ENCODE results near the gene MAML2.
A peak's percentile ranks its signal among the peaks of the same experiment; 100 is the strongest.

Gene MAML2

DNA sequence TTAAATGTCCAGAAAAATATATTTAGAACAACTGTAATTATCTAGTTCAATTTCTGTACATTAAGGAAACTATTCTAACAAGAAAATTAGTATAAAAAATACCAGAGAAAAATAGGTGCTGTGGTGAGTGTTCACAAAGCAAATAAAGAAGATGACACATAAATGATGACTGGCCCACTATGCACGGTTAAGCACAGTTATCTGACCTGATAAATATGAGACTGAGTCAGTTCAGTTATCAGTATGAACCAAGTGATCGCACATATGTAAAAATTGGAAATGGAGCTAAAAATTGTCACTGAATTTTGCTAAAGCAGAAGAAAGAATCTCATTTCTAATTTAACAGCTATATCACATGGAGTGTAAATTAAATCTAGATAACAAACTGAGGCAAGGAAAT, 18.8 kb upstream of the MAML2 start:
- TF ChIP-seq CTCF (IDR thresholded peaks at IDR 0.05; ENCODE audit: extremely low read depth, insufficient read depth, missing control alignments), result no peak
- DNase-seq (ENCODE audit: low spot score), result no peak
- in situ Hi-C loops (cut with MboI; ENCODE audit: low pct_unique_long_range_greater_than_20kb, low sequenced_read_pairs, unreplicated experiment), result no loop called here

DNA sequence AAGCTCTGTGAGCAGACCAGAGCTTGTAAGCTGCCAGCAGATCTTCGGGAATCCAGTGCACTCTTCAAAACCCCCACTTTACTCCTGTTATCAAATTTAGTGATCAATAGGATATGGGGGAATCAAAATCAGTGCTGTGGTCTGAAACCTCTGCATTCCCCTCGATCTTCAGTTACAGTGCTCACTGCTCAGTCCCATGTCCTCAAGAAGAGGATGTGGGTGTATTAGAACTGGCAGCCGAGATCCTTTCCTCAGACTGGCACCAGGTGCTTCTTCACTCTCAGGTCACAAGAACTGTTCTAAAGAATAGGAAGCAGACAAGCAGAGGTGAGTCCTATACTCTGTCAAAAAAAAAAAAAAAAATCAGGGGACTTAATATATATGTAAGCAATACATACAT, 15.3 kb upstream of the MAML2 start:
- TF ChIP-seq CTCF (IDR thresholded peaks at IDR 0.05; ENCODE audit: extremely low read depth, insufficient read depth, missing control alignments), result no peak
- no peak for DNase-seq (ENCODE audit: low spot score)
- in situ Hi-C loops (cut with MboI; ENCODE audit: low pct_unique_long_range_greater_than_20kb, low sequenced_read_pairs, unreplicated experiment), result no loop called here

- no peak for DNase-seq (ENCODE audit: low spot score)
- in situ Hi-C loops (cut with MboI; ENCODE audit: low pct_unique_long_range_greater_than_20kb, low sequenced_read_pairs, unreplicated experiment), result no loop called here
- TF ChIP-seq CTCF (IDR thresholded peaks at IDR 0.05; ENCODE audit: extremely low read depth, insufficient read depth, missing control alignments), result no peak
Measured at GRCh38 chr11:96357794-96358193, 14.8 kb upstream of the MAML2 start.

DNA sequence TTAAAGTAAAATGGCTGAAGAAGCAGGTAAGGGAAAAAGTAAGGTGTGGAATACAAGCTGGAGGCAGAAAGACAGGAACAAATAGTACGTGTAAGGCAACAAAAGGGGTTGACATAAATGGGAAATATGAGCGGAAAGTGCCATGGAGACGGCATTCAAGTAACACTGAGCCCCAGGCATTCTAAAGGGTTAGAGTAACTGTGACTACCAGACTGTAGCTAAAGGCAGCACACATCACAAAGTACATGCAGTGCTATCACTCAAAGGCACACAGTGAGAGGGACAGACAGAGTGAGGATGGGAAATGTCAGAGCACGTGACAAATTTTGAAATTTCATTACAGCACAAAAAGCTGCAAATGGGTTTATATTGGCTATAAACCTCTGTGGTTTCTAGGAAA, 13.9 kb upstream of the MAML2 start:
- no peak for TF ChIP-seq CTCF (IDR thresholded peaks at IDR 0.05; ENCODE audit: extremely low read depth, insufficient read depth, missing control alignments)
- no peak for DNase-seq (ENCODE audit: low spot score)
- in situ Hi-C loops (cut with MboI; ENCODE audit: low pct_unique_long_range_greater_than_20kb, low sequenced_read_pairs, unreplicated experiment), result no loop called here

GRCh38 chr11:96342014-96342960, 708 bp downstream of the MAML2 start:
- TF ChIP-seq CTCF (IDR thresholded peaks at IDR 0.05; ENCODE audit: extremely low read depth, insufficient read depth, missing control alignments), result no peak
- in situ Hi-C loops (cut with MboI; ENCODE audit: low pct_unique_long_range_greater_than_20kb, low sequenced_read_pairs, unreplicated experiment), result loop anchor here (25.0 kb wide), 1 partner anchor 280 kb away; no protein-coding TSS in a partner anchor
- no peak for DNase-seq (ENCODE audit: low spot score)

- TF ChIP-seq CTCF (IDR thresholded peaks at IDR 0.05; ENCODE audit: extremely low read depth, insufficient read depth, missing control alignments), result peak; percentile 49
- in situ Hi-C loops (cut with MboI; ENCODE audit: low pct_unique_long_range_greater_than_20kb, low sequenced_read_pairs, unreplicated experiment), result loop anchor here (25.0 kb wide), 1 partner anchor 279 kb away; no protein-coding TSS in a partner anchor
- peak; percentile 52 for DNase-seq (ENCODE audit: low spot score)
Measured at GRCh38 chr11:96341211-96342013, 1.6 kb downstream of the MAML2 start.

Measured in GM13977 (cell line).